Epidermal melanocyte (primary cell): ENCODE measurements around the gene FSTL3.
"Not testable (repeated sequence)": the region's sequence is repeated elsewhere in the genome, so short reads cannot be mapped to it uniquely, and the experiment has no call there.

ENCODE experiments used
- DNase-seq: peaks from one replicate; pipeline ENCODE4 v3.0.0; 2011; ENCODE audit warnings: low spot score; ENCODE audit not compliant: insufficient read length

FSTL3 gene

GRCh38 chr19:709196-709964 lies 33.2 kb downstream of the FSTL3 start:
- DNase-seq: no peak

- DNase-seq: no peak
Measured at GRCh38 chr19:709965-710571, 33.9 kb downstream of the FSTL3 start.

GRCh38 chr19:710767-711166 lies 34.6 kb downstream of the FSTL3 start:
- DNase-seq: no peak

- no peak for DNase-seq
Measured at GRCh38 chr19:711254-711653, 35.1 kb downstream of the FSTL3 start.

- DNase-seq: no peak
Measured at GRCh38 chr19:715347-715746, 39.2 kb downstream of the FSTL3 start.

- DNase-seq: no peak
Measured at GRCh38 chr19:718251-718951, 42.2 kb downstream of the FSTL3 start.

GRCh38 chr19:718991-719512 lies 42.9 kb downstream of the FSTL3 start:
- peak; percentile 16 for DNase-seq

- DNase-seq: no peak
Measured at GRCh38 chr19:719636-720344, 43.6 kb downstream of the FSTL3 start.

- DNase-seq: no peak
Measured at GRCh38 chr19:720345-721160, 44.4 kb downstream of the FSTL3 start.

- peak; percentile 10 for DNase-seq
Measured at GRCh38 chr19:722553-723101, 46.4 kb downstream of the FSTL3 start.

- DNase-seq: no peak
Measured at GRCh38 chr19:723247-723646, 47.1 kb downstream of the FSTL3 start.

- no peak for DNase-seq
Measured at GRCh38 chr19:723714-724113, 47.5 kb downstream of the FSTL3 start.

- no peak for DNase-seq
Measured at GRCh38 chr19:725461-726089, 49.4 kb downstream of the FSTL3 start.

GRCh38 chr19:726993-727956 lies 51.1 kb downstream of the FSTL3 start:
- no peak for DNase-seq

- DNase-seq: no peak
Measured at GRCh38 chr19:728011-728410, 51.8 kb downstream of the FSTL3 start.

- DNase-seq: not testable (repeated sequence)
Measured at GRCh38 chr19:729564-729963, 53.4 kb downstream of the FSTL3 start.

GRCh38 chr19:729965-730668 lies 53.9 kb downstream of the FSTL3 start:
- no peak for DNase-seq

GRCh38 chr19:731000-731399 lies 54.8 kb downstream of the FSTL3 start:
- no peak for DNase-seq
